Endothelial cell of umbilical vein (primary cell): ENCODE measurements around the gene YY2. TPM values are rescaled to one million over a fixed set of nuclear protein-coding genes. Genes with fewer than 3 reads are reported as not detected.

Experiments used
- BruUV-seq: library from RNA; stranded (reverse); fragments of 400-500 nt; replicated peaks from 2 replicates; lab custom pipeline; 2021; lab: Mats Ljungman, UMichigan
- CTCF ChIA-PET: fragments of 300-600, 350-600 bp; sonication (Branson Sonifier 250); formaldehyde crosslinking; loops from one replicate; lab custom pipeline; 2021; ENCODE audit warnings: antibody characterized with exemption, inconsistent platforms; lab: Charles Lee
- POLR2A ChIA-PET: fragments of 300-600, 350-600 bp; sonication (Branson Sonifier 250); formaldehyde crosslinking; loops from one replicate; lab custom pipeline; 2021; ENCODE audit warnings: antibody characterized with exemption, inconsistent platforms; lab: Charles Lee
- DNase-seq: peaks from one replicate; pipeline ENCODE4 v3.0.0-alpha.2; 2011; ENCODE audit warnings: low read depth, low spot score
- FAIRE-seq: peaks from 2 replicates; lab custom pipeline; 2011; peaks lifted over from hg19 to GRCh38; lab: Jason Lieb, UNC
- H2AFZ ChIP-seq: 2 replicates; pipeline ENCODE4 v1.6.0; 2012; ENCODE audit warnings: low read depth, low read length, control low read depth, inconsistent platforms
- H3K27ac ChIP-seq: 2 replicates; pipeline ENCODE4 v1.5.1; 2011; ENCODE audit warnings: low read depth, mild to moderate bottlenecking, control low read depth, low read length, moderate library complexity; ENCODE audit not compliant: insufficient read depth
- H3K27me3 ChIP-seq, 2 experiments: 2 replicates each; pipeline versions ENCODE4 v1.6.0 to v1.6.1; 2011; ENCODE audit warnings: low read length in 2 of 2, mixed read lengths in 1 of 2; ENCODE audit not compliant: control insufficient read depth in 2 of 2, insufficient read depth in 2 of 2
- H3K36me3 ChIP-seq, 2 experiments: 2 replicates in 1 of 2; 3 replicates in 1 of 2; pipeline ENCODE4 v1.5.1; 2011; ENCODE audit warnings: low read length in 2 of 2, mild to moderate bottlenecking in 1 of 2, moderate library complexity in 1 of 2; ENCODE audit not compliant: control insufficient read depth in 2 of 2, insufficient read depth in 2 of 2; ENCODE audit errors: extremely low read depth in 1 of 2
- H3K4me1 ChIP-seq: 3 replicates; pipeline ENCODE4 v1.5.1; 2011; ENCODE audit warnings: mild to moderate bottlenecking, low read length; ENCODE audit not compliant: control insufficient read depth, insufficient read depth; ENCODE audit errors: extremely low read depth
- H3K4me2 ChIP-seq: 2 replicates; pipeline ENCODE4 v1.6.1; 2011; ENCODE audit warnings: low read length, control low read depth, mixed read lengths; ENCODE audit not compliant: insufficient read depth
- H3K4me3 ChIP-seq, 3 experiments: fragments of 200-600 bp in 1 of 3; sonication (generic), shearing (Covaris generic) in 1 of 3; replicated peaks in 1 of 3; 2 replicates each; pipeline ENCODE4 v1.5.1; 2011 to 2016; ENCODE audit warnings: control low read depth in 3 of 3, low read length in 3 of 3, mild to moderate bottlenecking in 2 of 3, inconsistent platforms in 1 of 3, low read depth in 1 of 3, moderate library complexity in 1 of 3; ENCODE audit not compliant: insufficient read depth in 1 of 3
- H3K79me2 ChIP-seq: 2 replicates; pipeline ENCODE4 v1.6.0; 2012; ENCODE audit warnings: low read length, inconsistent platforms; ENCODE audit not compliant: control insufficient read depth, insufficient read depth
- H3K9ac ChIP-seq: replicated peaks from 2 replicates; pipeline ENCODE3; 2011; ENCODE audit warnings: low read length, control low read depth; ENCODE audit not compliant: insufficient read depth; ENCODE audit errors: extremely low read depth
- H3K9me1 ChIP-seq: replicated peaks from 3 replicates; pipeline ENCODE4 v1.6.0; 2011; ENCODE audit warnings: mild to moderate bottlenecking, low read length; ENCODE audit not compliant: control insufficient read depth, insufficient read depth; ENCODE audit errors: extremely low read depth
- H3K9me3 ChIP-seq: replicated peaks from 2 replicates; pipeline ENCODE4 v1.5.1; 2012; ENCODE audit warnings: low read length, inconsistent platforms; ENCODE audit not compliant: control insufficient read depth, insufficient read depth
- H4K20me1 ChIP-seq: replicated peaks from 2 replicates; pipeline ENCODE3; 2011; ENCODE audit warnings: mild to moderate bottlenecking, low read length; ENCODE audit not compliant: control insufficient read depth, insufficient read depth; ENCODE audit errors: extremely low read depth
- EZH2 ChIP-seq: IDR thresholded peaks from 2 replicates; pipeline ENCODE4 v1.6.1; 2012; ENCODE audit warnings: borderline replicate concordance, low read depth, mild to moderate bottlenecking, moderate library complexity, low read length, inconsistent platforms; ENCODE audit not compliant: severe bottlenecking
- FOS ChIP-seq: IDR thresholded peaks from 2 replicates; pipeline ENCODE4 v1.6.1; 2011; ENCODE audit warnings: mild to moderate bottlenecking, low read length, moderate library complexity, borderline replicate concordance; ENCODE audit not compliant: insufficient read depth
- GATA2 ChIP-seq: IDR thresholded peaks from 2 replicates; pipeline ENCODE4 v1.7.0; 2011; ENCODE audit warnings: low read depth, mild to moderate bottlenecking, moderate library complexity, mixed read lengths, low read length; ENCODE audit not compliant: insufficient read length, insufficient read depth
- JUN ChIP-seq: IDR thresholded peaks from 2 replicates; pipeline ENCODE4 v1.6.1; 2011; ENCODE audit warnings: borderline replicate concordance, low read depth; ENCODE audit not compliant: insufficient read length, insufficient read depth
- MYC ChIP-seq: IDR thresholded peaks from one replicate; pipeline ENCODE4 v1.6.1; 2011; ENCODE audit warnings: mild to moderate bottlenecking, low read depth, low read length
- POLR2A ChIP-seq: IDR thresholded peaks from 2 replicates; pipeline ENCODE4 v1.6.1; 2012; ENCODE audit warnings: low read depth, mild to moderate bottlenecking, control low read depth, low read length
- POLR2AphosphoS5 ChIP-seq: IDR thresholded peaks from 2 replicates; pipeline ENCODE4 v1.6.1; 2012; ENCODE audit warnings: low read depth, mild to moderate bottlenecking, control low read depth, low read length, moderate library complexity; ENCODE audit not compliant: insufficient read depth
- dilution Hi-C: fragments of 300-500 bp; cut with MboI; formaldehyde crosslinking; loops from one replicate; pipeline ENCODE4 v1.15.0; 2019; ENCODE audit warnings: low sequenced_read_pairs; ENCODE audit not compliant: extremely low pct_ligation_motif_present
- intact Hi-C: fragments of 100-400 bp; cut with micrococcal nuclease; formaldehyde crosslinking; loops from one replicate; pipeline ENCODE4 v1.10.0; 2022
- polyA plus RNA-seq, 4 experiments: library from polyadenylated mRNA; depleted of rRNA in 3 of 4; stranded (reverse) in 3 of 4; unstranded in 1 of 4; fragments of >200 nt; gene quantifications; 2 replicates each; pipeline versions ENCODE4 v1.2.1 to v1.2.3, GENCODE V29; 2011 to 2012; ENCODE audit warnings: missing spikeins in 1 of 4
- total RNA-seq: library from RNA; stranded (reverse); gene quantifications from 2 replicates; pipeline ENCODE4 v1.2.3, GENCODE V29; 2021
- TF ChIP-seq, protein P1 (sequence below), 2 donors: IDR thresholded peaks; 1 replicate in 1 of 2; 2 replicates in 1 of 2; pipeline ENCODE4 v1.5.1; 2011; ENCODE audit warnings: low read length in 2 of 2, mild to moderate bottlenecking in 2 of 2, moderate library complexity in 2 of 2, control low read depth in 1 of 2, inconsistent platforms in 1 of 2, low read depth in 1 of 2; ENCODE audit not compliant: insufficient read depth in 1 of 2; ENCODE audit errors: extremely low read depth in 1 of 2
- TF ChIP-seq, protein P2 (sequence below): IDR thresholded peaks from 2 replicates; pipeline ENCODE4 v1.6.1; 2011; ENCODE audit not compliant: insufficient read depth, insufficient read length

YY2 gene
- total and polyA plus RNA-seq, 2 donors (not counting 3 experiments of a cell fraction or from before 2014, with no cell fraction given): 0.86 to 3.0 TPM

DNA sequence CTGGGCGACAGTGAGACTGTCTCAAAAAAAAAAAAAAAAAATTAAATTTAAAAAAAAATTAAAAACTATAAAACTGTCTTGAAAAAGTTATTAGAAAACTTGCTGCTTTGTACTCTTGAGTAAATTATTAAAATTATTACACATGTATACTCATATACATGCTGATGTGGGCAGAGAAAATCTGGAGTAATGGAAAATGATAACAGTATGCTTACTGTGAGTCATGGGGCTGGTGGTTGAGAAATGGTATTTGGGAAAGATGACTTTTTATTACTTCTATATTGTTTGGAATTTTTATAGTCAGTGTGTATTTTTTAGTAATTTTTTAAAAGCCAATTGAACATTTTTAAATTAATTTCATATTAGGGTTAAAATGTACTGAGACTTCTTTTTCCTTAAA lies 7.5 kb downstream of the YY2 start:
- H2AFZ ChIP-seq: no peak overlapping the region
- no TSS peak for BruUV-seq
- H3K9me1 ChIP-seq: no peaks in the 10 kb centered on the region
- CTCF ChIA-PET: no interaction called here
- intact Hi-C loops (no loop called here), dilution Hi-C loops (no loop called here)
- FAIRE-seq (no peak), DNase-seq (no peak)
- H3K9ac ChIP-seq: no peak overlapping the region
- H3K27ac ChIP-seq: no peak overlapping the region
- no peaks in the 10 kb centered on the region for H3K9me3 ChIP-seq
- no peaks in the 10 kb centered on the region for H3K36me3 ChIP-seq
- POLR2A ChIA-PET: no interaction called here
- H3K4me3 ChIP-seq: no peak overlapping the region
- no peak overlapping the region for H3K4me2 ChIP-seq
- no peaks in the 10 kb centered on the region for H3K27me3 ChIP-seq
- peaks cover 3% of the 10 kb centered on the region for H3K4me1 ChIP-seq
- no peaks in the 10 kb centered on the region for H4K20me1 ChIP-seq
- H3K79me2 ChIP-seq: no peaks in the 10 kb centered on the region
- TF ChIP-seq FOS: no peak
- no peak for TF ChIP-seq JUN
- TF ChIP-seq EZH2: no peak
- TF ChIP-seq GATA2: no peak
- TF ChIP-seq POLR2AphosphoS5: no peak
- TF ChIP-seq, protein P1, sequence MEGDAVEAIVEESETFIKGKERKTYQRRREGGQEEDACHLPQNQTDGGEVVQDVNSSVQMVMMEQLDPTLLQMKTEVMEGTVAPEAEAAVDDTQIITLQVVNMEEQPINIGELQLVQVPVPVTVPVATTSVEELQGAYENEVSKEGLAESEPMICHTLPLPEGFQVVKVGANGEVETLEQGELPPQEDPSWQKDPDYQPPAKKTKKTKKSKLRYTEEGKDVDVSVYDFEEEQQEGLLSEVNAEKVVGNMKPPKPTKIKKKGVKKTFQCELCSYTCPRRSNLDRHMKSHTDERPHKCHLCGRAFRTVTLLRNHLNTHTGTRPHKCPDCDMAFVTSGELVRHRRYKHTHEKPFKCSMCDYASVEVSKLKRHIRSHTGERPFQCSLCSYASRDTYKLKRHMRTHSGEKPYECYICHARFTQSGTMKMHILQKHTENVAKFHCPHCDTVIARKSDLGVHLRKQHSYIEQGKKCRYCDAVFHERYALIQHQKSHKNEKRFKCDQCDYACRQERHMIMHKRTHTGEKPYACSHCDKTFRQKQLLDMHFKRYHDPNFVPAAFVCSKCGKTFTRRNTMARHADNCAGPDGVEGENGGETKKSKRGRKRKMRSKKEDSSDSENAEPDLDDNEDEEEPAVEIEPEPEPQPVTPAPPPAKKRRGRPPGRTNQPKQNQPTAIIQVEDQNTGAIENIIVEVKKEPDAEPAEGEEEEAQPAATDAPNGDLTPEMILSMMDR (IDR thresholded peaks at IDR 0.05; ENCODE audit: extremely low read depth in 1 of 2, insufficient read depth in 1 of 2, low read depth in 1 of 2, low read length in 2 of 2): no peak
- no peak for TF ChIP-seq POLR2A
- no peak for TF ChIP-seq MYC
- TF ChIP-seq, protein P2, sequence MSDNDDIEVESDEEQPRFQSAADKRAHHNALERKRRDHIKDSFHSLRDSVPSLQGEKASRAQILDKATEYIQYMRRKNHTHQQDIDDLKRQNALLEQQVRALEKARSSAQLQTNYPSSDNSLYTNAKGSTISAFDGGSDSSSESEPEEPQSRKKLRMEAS: no peak
